Loucy (cell line): ENCODE measurements around the gene EEF1AKMT1.
"Not testable (repeated sequence)": the region's sequence is repeated elsewhere in the genome, so short reads cannot be mapped to it uniquely, and the experiment has no call there.

Source experiments
- H2AFZ ChIP-seq: fragments of 200-600 bp; sonication (generic); 2 replicates; pipeline ENCODE4 v1.6.0; 2016; ENCODE audit warnings: antibody characterized with exemption, mild to moderate bottlenecking, low read length, moderate library complexity
- H3F3A ChIP-seq: fragments of 200-600 bp; 2 replicates; pipeline ENCODE4 v1.6.0; 2016; ENCODE audit warnings: antibody characterized with exemption, low read depth, mild to moderate bottlenecking
- H3K27me3 ChIP-seq: fragments of 200-600 bp; sonication (generic); 2 replicates; pipeline ENCODE4 v1.6.1; 2014; ENCODE audit warnings: low read length, mild to moderate bottlenecking; ENCODE audit not compliant: insufficient read depth, poor library complexity, severe bottlenecking
- H3K36me3 ChIP-seq: fragments of 200-600 bp; sonication (generic); 2 replicates; pipeline ENCODE4 v1.6.1; 2016; ENCODE audit warnings: low read length; ENCODE audit not compliant: insufficient read depth
- H3K4me1 ChIP-seq: fragments of 200-600 bp; sonication (generic); 2 replicates; pipeline ENCODE4 v1.5.1; 2014; ENCODE audit warnings: low read length, mild to moderate bottlenecking; ENCODE audit not compliant: insufficient read depth, poor library complexity, severe bottlenecking
- H3K4me2 ChIP-seq: fragments of 200-600 bp; sonication (generic); 2 replicates; pipeline ENCODE4 v1.6.0; 2014; ENCODE audit warnings: antibody characterized with exemption, low read length, low read depth, mild to moderate bottlenecking; ENCODE audit not compliant: poor library complexity, severe bottlenecking
- H3K4me3 ChIP-seq: fragments of 200-600 bp; sonication (generic); 2 replicates; pipeline ENCODE4 v1.5.1; 2014; ENCODE audit warnings: low read length, mild to moderate bottlenecking, mixed read lengths; ENCODE audit not compliant: poor library complexity, severe bottlenecking
- H3K79me2 ChIP-seq: fragments of 200-600 bp; sonication (generic); 2 replicates; pipeline ENCODE4 v1.6.1; 2014; ENCODE audit warnings: low read length; ENCODE audit not compliant: insufficient read depth
- H3K9ac ChIP-seq: fragments of 200-600 bp; sonication (generic); 2 replicates; pipeline ENCODE4 v1.6.0; 2014; ENCODE audit warnings: mild to moderate bottlenecking, low read depth, low read length, moderate library complexity; ENCODE audit not compliant: poor library complexity, severe bottlenecking
- H3K9me2 ChIP-seq: fragments of 200-600 bp; sonication (generic); replicated peaks from 2 replicates; pipeline ENCODE4 v1.6.1; 2016; ENCODE audit warnings: low read depth, low read length, mixed read lengths
- H3K9me3 ChIP-seq: fragments of 200-600 bp; sonication (generic); 2 replicates; pipeline ENCODE4 v1.6.1; 2014; ENCODE audit warnings: mild to moderate bottlenecking, antibody characterized with exemption, low read length, low read depth; ENCODE audit not compliant: insufficient read depth
- H4K20me1 ChIP-seq: fragments of 200-600 bp; sonication (generic); 2 replicates; pipeline ENCODE4 v1.6.0; 2014; ENCODE audit warnings: antibody characterized with exemption, low read length, mild to moderate bottlenecking; ENCODE audit not compliant: insufficient read depth, poor library complexity, severe bottlenecking
- EZH2phosphoT487 ChIP-seq: fragments of 200-600 bp; IDR thresholded peaks from 2 replicates; pipeline ENCODE4 v1.6.1; 2018; ENCODE audit warnings: antibody characterized with exemption, mild to moderate bottlenecking, moderate library complexity, borderline replicate concordance
- TF ChIP-seq, protein P1 (sequence below): fragments of 200-600 bp; sonication (generic); conservative IDR thresholded peaks from 2 replicates; pipeline ENCODE4 v1.5.1; 2014; ENCODE audit warnings: mild to moderate bottlenecking, antibody characterized with exemption, low read length

Gene EEF1AKMT1

DNA sequence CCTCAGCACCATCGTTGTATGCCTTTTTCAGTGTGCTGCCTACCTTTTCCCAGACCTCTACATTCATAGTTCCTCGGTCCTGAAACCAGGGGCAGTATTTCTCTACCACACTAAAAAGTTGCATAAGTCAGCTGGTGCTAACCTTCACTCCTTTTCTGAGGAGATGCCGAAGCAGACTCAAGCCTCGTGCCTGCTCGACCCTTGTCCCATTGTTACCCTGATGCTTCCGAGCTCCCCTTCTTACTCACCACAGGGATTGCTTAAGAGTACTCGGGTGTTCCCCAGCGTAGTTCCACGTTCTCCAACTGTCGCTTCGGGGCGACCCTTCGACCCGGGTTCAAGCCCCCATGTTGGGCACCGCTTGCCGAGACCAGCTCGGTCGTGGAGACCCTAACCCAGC, 89.2 kb downstream of the EEF1AKMT1 start:
- no peak overlapping the region for H3K4me2 ChIP-seq
- H3K4me1 ChIP-seq: no peaks in the 10 kb centered on the region
- no peaks in the 10 kb centered on the region for H3K79me2 ChIP-seq
- no peaks in the 10 kb centered on the region for H3K36me3 ChIP-seq
- no peaks in the 10 kb centered on the region for H3K27me3 ChIP-seq
- H4K20me1 ChIP-seq: no peaks in the 10 kb centered on the region
- H3K4me3 ChIP-seq: no peak overlapping the region
- no peak for TF ChIP-seq EZH2phosphoT487
- TF ChIP-seq, protein P1, sequence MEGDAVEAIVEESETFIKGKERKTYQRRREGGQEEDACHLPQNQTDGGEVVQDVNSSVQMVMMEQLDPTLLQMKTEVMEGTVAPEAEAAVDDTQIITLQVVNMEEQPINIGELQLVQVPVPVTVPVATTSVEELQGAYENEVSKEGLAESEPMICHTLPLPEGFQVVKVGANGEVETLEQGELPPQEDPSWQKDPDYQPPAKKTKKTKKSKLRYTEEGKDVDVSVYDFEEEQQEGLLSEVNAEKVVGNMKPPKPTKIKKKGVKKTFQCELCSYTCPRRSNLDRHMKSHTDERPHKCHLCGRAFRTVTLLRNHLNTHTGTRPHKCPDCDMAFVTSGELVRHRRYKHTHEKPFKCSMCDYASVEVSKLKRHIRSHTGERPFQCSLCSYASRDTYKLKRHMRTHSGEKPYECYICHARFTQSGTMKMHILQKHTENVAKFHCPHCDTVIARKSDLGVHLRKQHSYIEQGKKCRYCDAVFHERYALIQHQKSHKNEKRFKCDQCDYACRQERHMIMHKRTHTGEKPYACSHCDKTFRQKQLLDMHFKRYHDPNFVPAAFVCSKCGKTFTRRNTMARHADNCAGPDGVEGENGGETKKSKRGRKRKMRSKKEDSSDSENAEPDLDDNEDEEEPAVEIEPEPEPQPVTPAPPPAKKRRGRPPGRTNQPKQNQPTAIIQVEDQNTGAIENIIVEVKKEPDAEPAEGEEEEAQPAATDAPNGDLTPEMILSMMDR: no peak
- H3K9me3 ChIP-seq: no peaks in the 10 kb centered on the region
- no peaks in the 10 kb centered on the region for H3F3A ChIP-seq
- no peak overlapping the region for H2AFZ ChIP-seq
- no peak overlapping the region for H3K9ac ChIP-seq
- no peaks in the 10 kb centered on the region for H3K9me2 ChIP-seq

DNA sequence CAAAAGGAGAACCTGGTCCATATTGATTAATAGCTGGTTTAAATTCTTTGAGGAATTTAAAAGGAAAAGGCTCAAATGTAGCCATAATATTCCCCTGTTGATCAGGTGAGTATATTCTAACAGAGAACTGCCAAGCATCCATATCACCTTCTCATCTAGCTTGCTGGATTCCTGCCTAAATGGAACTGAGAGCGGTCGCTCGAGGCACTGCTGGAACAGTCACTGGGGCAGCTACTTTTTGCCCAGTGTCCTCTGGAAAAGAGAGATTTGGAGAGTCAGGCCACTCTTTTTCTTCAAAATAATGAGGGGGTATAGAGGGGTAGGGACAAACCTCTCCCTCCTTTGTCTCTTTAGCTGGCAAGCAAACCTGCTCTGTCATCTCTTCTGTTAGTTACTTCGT, 89.7 kb downstream of the EEF1AKMT1 start:
- H3K4me3 ChIP-seq: no peak overlapping the region
- H3K36me3 ChIP-seq: no peaks in the 10 kb centered on the region
- H3F3A ChIP-seq: no peaks in the 10 kb centered on the region
- H3K27me3 ChIP-seq: no peaks in the 10 kb centered on the region
- H3K4me2 ChIP-seq: no peak overlapping the region
- H3K9me2 ChIP-seq: no peaks in the 10 kb centered on the region
- no peaks in the 10 kb centered on the region for H4K20me1 ChIP-seq
- H3K79me2 ChIP-seq: no peaks in the 10 kb centered on the region
- no peak overlapping the region for H2AFZ ChIP-seq
- TF ChIP-seq, protein P1: no peak
- no peak for TF ChIP-seq EZH2phosphoT487
- no peak overlapping the region for H3K9ac ChIP-seq
- H3K4me1 ChIP-seq: no peaks in the 10 kb centered on the region
- H3K9me3 ChIP-seq: no peaks in the 10 kb centered on the region

GRCh38 chr13:20682061-20682460, 91.7 kb downstream of the EEF1AKMT1 start:
- Histone ChIP-seq H2AFZ (no peak overlapping the region), H3K9ac (no peak overlapping the region), H4K20me1 (no peaks in the 10 kb centered on the region), H3K36me3 (no peaks in the 10 kb centered on the region), H3K4me2 (no peak overlapping the region), H3K4me1 (no peaks in the 10 kb centered on the region), H3K9me3 (no peaks in the 10 kb centered on the region), H3K9me2 (no peaks in the 10 kb centered on the region), H3K4me3 (no peak overlapping the region), H3K79me2 (no peaks in the 10 kb centered on the region), H3K27me3 (no peaks in the 10 kb centered on the region), H3F3A (no peaks in the 10 kb centered on the region)
- TF ChIP-seq, protein P1: no peak
- no peak for TF ChIP-seq EZH2phosphoT487

GRCh38 chr13:20681481-20681880, 92.3 kb downstream of the EEF1AKMT1 start:
- H3K4me2 ChIP-seq, H4K20me1 ChIP-seq, H3F3A ChIP-seq, H3K9me2 ChIP-seq, H3K9ac ChIP-seq, H3K9me3 ChIP-seq, H3K27me3 ChIP-seq, H3K79me2 ChIP-seq, H3K4me1 ChIP-seq, H3K36me3 ChIP-seq, H2AFZ ChIP-seq, H3K4me3 ChIP-seq: not testable (repeated sequence)
